Vagina (tissue), 2 donors: ENCODE measurements around the gene PCSK6. TPM values are rescaled to one million over a fixed set of nuclear protein-coding genes. Genes with fewer than 3 reads are reported as not detected.
"Not testable (repeated sequence)": the region's sequence is repeated elsewhere in the genome, so short reads cannot be mapped to it uniquely, and the experiment has no call there.

Source experiments
- DNase-seq, 2 donors: peaks; one replicate each; pipeline ENCODE4 v3.0.0-alpha.2; 2017; ENCODE audit errors: extremely low spot score in 2 of 2
- H3K27ac ChIP-seq: fragments of 200-600 bp; sonication (generic); one replicate; pipeline ENCODE4 v1.5.1; 2019
- H3K27me3 ChIP-seq: fragments of 200-600 bp; sonication (generic); one replicate; pipeline ENCODE4 v1.5.1; 2019
- H3K36me3 ChIP-seq, 2 donors: fragments of 200-600 bp; sonication (generic); one replicate each; pipeline ENCODE4 v1.5.1; 2017 to 2019
- H3K4me1 ChIP-seq: fragments of 200-600 bp; sonication (generic); one replicate; pipeline ENCODE4 v1.5.1; 2019
- H3K4me3 ChIP-seq, 2 donors: fragments of 200-600 bp; sonication (generic); 1 replicate in 1 of 2; 2 replicates in 1 of 2; pipeline ENCODE4 v1.5.1; 2016 to 2019
- H3K9me3 ChIP-seq: fragments of 200-600 bp; sonication (generic); one replicate; pipeline ENCODE4 v1.5.1; 2019
- POLR2A ChIP-seq, 2 donors: fragments of 450-650 bp; IDR thresholded peaks; one replicate each; pipeline ENCODE4 v1.6.1; 2017; ENCODE audit warnings: antibody characterized with exemption in 2 of 2, mild to moderate bottlenecking in 2 of 2, moderate library complexity in 2 of 2
- POLR2AphosphoS5 ChIP-seq, 2 donors: sonication (generic); formaldehyde crosslinking; IDR thresholded peaks; one replicate each; pipeline ENCODE4 v1.9.0; 2017; ENCODE audit warnings: antibody characterized with exemption in 2 of 2, mild to moderate bottlenecking in 2 of 2, low read depth in 1 of 2; ENCODE audit not compliant: insufficient read depth in 1 of 2
- intact Hi-C: fragments of 100-400 bp; cut with DNase I; formaldehyde crosslinking; loops from one replicate; pipeline ENCODE4 v1.15.1; 2023
- total RNA-seq: library from RNA; depleted of rRNA; stranded (reverse); fragments of >200 nt; gene quantifications from one replicate; pipeline ENCODE4 v1.2.3, GENCODE V29; 2016
- TF ChIP-seq, protein P1 (sequence below), 3 experiments: fragments of 450-650 bp in 2 of 3; fragments of 200-600 bp in 1 of 3; sonication (generic) in 1 of 3; IDR thresholded peaks; one replicate each; pipeline ENCODE4 v1.5.1; 2017 to 2019; ENCODE audit warnings: antibody characterized with exemption in 3 of 3, mild to moderate bottlenecking in 2 of 3, moderate library complexity in 2 of 3

Gene PCSK6
- total RNA-seq, 1 donor from 2014 or later = 7.4 TPM

DNA sequence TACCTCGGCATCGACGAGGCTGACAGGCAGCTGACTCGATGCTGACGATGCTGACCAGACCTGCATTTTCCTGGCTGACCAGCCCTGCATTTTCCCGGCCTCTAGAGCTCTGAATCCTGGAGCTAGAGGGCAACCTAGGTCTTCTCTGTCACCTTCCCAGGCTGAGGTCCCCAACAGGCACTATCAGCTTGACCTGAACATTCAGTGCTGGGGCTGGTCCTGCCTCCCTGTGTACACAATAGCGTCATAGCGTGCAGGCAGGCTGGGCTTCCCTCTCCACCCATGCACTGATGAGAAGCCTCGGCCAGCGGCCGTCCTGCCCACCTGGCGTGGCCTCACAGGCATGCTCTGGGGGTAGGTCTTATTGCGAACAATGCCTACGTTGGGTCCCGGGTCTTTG lies 132.2 kb downstream of the PCSK6 start:
- Histone ChIP-seq H3K9me3 (no peaks in the 10 kb centered on the region), H3K36me3 (no peaks in the 10 kb centered on the region), H3K27ac (no peak overlapping the region), H3K4me3 (no peak overlapping the region), H3K27me3 (no peaks in the 10 kb centered on the region), H3K4me1 (no peaks in the 10 kb centered on the region)
- DNase-seq = no peak
- TF ChIP-seq POLR2A (IDR thresholded peaks at IDR 0.05) (no peak), POLR2AphosphoS5 (IDR thresholded peaks at IDR 0.05; ENCODE audit: insufficient read depth in 1 of 2, low read depth in 1 of 2) (no peak)
- TF ChIP-seq, protein P1, sequence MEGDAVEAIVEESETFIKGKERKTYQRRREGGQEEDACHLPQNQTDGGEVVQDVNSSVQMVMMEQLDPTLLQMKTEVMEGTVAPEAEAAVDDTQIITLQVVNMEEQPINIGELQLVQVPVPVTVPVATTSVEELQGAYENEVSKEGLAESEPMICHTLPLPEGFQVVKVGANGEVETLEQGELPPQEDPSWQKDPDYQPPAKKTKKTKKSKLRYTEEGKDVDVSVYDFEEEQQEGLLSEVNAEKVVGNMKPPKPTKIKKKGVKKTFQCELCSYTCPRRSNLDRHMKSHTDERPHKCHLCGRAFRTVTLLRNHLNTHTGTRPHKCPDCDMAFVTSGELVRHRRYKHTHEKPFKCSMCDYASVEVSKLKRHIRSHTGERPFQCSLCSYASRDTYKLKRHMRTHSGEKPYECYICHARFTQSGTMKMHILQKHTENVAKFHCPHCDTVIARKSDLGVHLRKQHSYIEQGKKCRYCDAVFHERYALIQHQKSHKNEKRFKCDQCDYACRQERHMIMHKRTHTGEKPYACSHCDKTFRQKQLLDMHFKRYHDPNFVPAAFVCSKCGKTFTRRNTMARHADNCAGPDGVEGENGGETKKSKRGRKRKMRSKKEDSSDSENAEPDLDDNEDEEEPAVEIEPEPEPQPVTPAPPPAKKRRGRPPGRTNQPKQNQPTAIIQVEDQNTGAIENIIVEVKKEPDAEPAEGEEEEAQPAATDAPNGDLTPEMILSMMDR (IDR thresholded peaks at IDR 0.05) = no peak
- intact Hi-C loops = no loop called here

DNA sequence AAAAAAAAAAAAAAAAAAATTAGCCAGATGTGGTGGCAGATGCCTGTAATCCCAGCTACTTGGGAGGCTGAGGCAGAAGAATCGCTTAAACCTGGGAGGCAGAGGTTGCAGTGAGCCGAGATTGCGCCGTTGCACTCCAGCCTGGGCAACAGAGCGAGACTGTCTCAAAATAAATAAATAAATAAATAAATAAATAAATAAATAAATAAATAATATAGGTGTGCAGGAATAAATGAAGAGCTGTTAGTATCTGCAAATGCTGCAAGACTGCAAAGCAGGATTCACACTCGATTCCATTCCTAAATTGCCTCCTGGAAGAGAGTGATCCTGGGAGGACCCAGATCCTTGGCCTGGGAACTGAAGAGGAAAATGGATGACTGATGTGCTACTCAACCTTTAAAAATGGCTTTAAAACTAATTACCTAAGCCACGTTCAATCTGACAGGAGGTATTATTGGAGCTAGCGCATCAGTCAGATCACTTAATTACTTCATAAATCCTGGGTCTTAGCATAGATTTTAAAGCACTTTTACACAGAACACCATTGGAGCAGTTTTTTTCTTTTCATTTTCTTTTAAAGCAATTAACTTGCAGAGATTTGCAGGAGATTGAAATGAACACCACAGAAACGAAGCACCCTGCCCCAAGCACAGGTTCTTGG lies 132.9 kb downstream of the PCSK6 start:
- H3K27ac ChIP-seq, H3K27me3 ChIP-seq, H3K9me3 ChIP-seq, intact Hi-C loops, H3K4me3 ChIP-seq, H3K4me1 ChIP-seq, DNase-seq, H3K36me3 ChIP-seq: not testable (repeated sequence)

DNA sequence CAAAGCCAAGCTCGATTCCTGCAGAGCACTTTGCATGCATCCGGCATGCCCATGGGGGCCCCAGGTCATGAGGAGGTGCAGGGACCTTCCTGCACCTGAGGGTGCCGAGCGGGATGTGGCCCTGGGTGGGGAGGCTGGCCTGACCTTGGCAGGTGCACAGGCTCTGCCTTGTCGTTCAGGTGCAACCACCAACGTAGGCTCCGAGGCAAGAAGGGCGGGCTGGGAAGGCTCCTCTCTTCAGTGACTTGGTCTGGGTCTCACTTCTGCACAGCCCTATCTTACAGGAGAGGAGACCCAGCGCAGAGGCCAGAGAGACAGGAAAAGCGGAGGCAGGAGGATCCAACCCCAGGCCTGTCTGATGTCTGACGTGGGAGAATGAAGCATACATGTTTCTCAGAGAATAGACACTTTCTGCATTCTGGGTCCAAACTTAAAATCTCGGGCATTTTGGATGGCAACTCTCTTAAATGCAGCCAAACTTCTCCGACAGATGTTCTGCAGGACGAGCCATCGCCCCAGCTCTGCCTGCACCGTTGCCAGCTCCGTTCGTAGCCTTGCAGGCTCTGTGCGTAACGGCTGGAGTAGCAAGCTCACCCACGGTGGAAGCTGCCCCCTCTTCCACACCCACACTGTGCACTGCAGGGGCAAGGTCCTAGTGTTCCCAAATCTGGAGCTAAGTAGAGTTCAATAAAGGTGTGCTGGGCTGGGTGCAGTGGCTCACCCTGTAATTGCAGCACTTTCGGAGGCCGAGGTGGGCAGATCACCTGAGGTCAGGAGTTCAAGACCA lies 133.6 kb downstream of the PCSK6 start:
- H3K36me3 ChIP-seq = no peaks in the 10 kb centered on the region
- H3K4me1 ChIP-seq = no peaks in the 10 kb centered on the region
- H3K27ac ChIP-seq = no peak overlapping the region
- DNase-seq = no peak
- intact Hi-C loops = no loop called here
- no peaks in the 10 kb centered on the region for H3K9me3 ChIP-seq
- H3K4me3 ChIP-seq = no peak overlapping the region
- TF ChIP-seq POLR2AphosphoS5 (IDR thresholded peaks at IDR 0.05; ENCODE audit: insufficient read depth in 1 of 2, low read depth in 1 of 2) (no peak), POLR2A (IDR thresholded peaks at IDR 0.05) (no peak)
- TF ChIP-seq, protein P1 (IDR thresholded peaks at IDR 0.05) = no peak
- H3K27me3 ChIP-seq = no peaks in the 10 kb centered on the region

- intact Hi-C loops = no loop called here
- Histone ChIP-seq H3K9me3 (no peaks in the 10 kb centered on the region), H3K36me3 (no peaks in the 10 kb centered on the region), H3K27me3 (no peaks in the 10 kb centered on the region), H3K27ac (no peak overlapping the region), H3K4me3 (no peak overlapping the region), H3K4me1 (no peaks in the 10 kb centered on the region)
- no peak for DNase-seq
- TF ChIP-seq POLR2A (IDR thresholded peaks at IDR 0.05) (no peak), POLR2AphosphoS5 (IDR thresholded peaks at IDR 0.05; ENCODE audit: insufficient read depth in 1 of 2, low read depth in 1 of 2) (no peak)
- TF ChIP-seq, protein P1 (IDR thresholded peaks at IDR 0.05) = no peak
Observed at GRCh38 chr15:101354891-101355623, 134.4 kb downstream of the PCSK6 start.

GRCh38 chr15:101353240-101353639 lies 136.3 kb downstream of the PCSK6 start:
- Histone ChIP-seq H3K27ac (no peak overlapping the region), H3K36me3 (no peaks in the 10 kb centered on the region), H3K4me3 (no peak overlapping the region), H3K9me3 (no peaks in the 10 kb centered on the region), H3K4me1 (no peaks in the 10 kb centered on the region), H3K27me3 (no peaks in the 10 kb centered on the region)
- intact Hi-C loops = no loop called here
- no peak for DNase-seq
- TF ChIP-seq POLR2A (IDR thresholded peaks at IDR 0.05) = no peak
- TF ChIP-seq, protein P1 (IDR thresholded peaks at IDR 0.05) = no peak
- no peak for TF ChIP-seq POLR2AphosphoS5 (IDR thresholded peaks at IDR 0.05; ENCODE audit: insufficient read depth in 1 of 2, low read depth in 1 of 2)
